GM23248 (cell line): ENCODE measurements around the gene EPHB3.

ENCODE experiments used
- EZH2 ChIP-seq: fragments of 200-600 bp; sonication (generic); IDR thresholded peaks from 2 replicates; pipeline ENCODE4 v1.6.1; 2018; ENCODE audit warnings: antibody characterized with exemption, mild to moderate bottlenecking; ENCODE audit not compliant: insufficient read depth, poor library complexity, severe bottlenecking
- EZH2phosphoT487 ChIP-seq: fragments of 200-600 bp; sonication (generic); IDR thresholded peaks from 2 replicates; pipeline ENCODE4 v1.6.1; 2018; ENCODE audit warnings: antibody characterized with exemption, moderate library complexity, mild to moderate bottlenecking, low read depth; ENCODE audit not compliant: insufficient read depth

DNA sequence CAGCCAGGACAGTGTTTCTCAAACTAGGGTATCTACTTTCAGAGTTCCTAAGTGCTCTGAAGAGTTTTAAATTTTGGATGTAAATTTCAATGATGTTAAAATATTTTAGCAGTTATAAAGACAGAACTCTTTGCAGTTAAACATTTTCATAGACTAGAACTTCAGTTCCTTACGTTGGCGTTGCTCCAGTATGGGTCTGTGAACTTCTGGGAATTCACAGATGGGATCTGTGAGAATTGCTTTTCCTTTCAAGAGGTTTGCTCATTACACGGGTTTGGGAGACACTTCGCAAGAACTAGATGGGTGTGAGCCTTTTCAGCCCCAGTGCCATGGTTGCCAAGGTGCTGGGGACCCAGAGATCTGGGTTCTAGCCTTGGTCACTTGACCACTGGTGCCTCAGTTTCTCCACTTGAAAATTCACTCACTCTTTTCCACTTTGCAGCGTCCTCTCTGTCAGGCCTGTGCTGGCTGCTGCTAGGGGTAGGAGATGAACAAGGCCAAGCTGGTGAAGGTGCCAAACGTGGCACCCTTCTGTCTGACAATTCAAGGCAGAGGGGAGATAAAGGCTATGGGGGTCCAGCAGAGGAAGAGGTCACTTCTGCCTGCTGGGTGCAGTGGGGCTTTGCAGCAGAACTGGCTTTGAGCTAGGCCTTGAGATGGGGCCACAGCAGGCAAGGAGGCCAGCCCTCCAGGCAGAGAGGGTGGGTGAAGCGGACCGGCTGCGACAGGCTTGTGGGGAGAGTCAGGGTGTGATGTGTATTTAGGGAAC is 48.1 kb downstream of the EPHB3 start:
- TF ChIP-seq EZH2 (no peak), EZH2phosphoT487 (no peak)
